ENCODE measurements around the gene RNF31.

DNA sequence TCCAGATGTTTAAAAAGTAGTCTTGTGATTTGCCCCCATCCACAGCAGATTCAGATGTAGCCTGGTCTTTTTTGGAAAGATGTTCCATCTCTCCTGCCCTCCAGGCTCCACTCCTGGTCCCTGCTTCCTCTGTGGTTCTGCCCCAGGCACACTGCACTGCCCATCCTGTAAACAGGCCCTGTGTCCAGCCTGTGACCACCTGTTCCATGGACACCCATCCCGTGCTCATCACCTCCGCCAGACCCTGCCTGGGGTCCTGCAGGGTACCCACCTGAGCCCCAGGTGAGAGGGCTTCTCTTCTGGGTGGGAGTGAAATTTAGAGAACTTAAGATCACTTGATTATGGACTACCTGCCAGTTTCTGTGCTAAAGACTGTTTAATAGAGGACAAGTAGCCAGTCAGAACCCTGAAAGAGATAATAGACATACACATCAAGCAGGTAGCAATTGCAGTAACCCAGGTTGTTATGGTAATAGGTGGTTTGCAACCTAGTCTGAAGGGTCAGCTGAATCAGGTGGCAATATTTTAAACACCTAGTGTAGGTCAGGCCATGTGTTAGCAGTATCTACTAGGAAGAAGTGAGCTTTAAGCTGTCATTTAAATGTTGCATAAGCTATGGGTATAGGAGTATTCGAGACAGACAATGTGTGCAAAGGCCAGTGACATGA, 2.1 kb downstream of the RNF31 start:
- TF ChIP-seq SPI1 (IDR thresholded peaks at IDR 0.05; ENCODE audit: borderline replicate concordance, low read depth) (no peak), POLR2AphosphoS5 (IDR thresholded peaks at IDR 0.05; ENCODE audit: low read depth) (no peak)
- TF ChIP-seq, protein P1, sequence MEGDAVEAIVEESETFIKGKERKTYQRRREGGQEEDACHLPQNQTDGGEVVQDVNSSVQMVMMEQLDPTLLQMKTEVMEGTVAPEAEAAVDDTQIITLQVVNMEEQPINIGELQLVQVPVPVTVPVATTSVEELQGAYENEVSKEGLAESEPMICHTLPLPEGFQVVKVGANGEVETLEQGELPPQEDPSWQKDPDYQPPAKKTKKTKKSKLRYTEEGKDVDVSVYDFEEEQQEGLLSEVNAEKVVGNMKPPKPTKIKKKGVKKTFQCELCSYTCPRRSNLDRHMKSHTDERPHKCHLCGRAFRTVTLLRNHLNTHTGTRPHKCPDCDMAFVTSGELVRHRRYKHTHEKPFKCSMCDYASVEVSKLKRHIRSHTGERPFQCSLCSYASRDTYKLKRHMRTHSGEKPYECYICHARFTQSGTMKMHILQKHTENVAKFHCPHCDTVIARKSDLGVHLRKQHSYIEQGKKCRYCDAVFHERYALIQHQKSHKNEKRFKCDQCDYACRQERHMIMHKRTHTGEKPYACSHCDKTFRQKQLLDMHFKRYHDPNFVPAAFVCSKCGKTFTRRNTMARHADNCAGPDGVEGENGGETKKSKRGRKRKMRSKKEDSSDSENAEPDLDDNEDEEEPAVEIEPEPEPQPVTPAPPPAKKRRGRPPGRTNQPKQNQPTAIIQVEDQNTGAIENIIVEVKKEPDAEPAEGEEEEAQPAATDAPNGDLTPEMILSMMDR (IDR thresholded peaks at IDR 0.05; ENCODE audit: insufficient read depth, low read length), result no peak
- TF ChIP-seq, protein P2, sequence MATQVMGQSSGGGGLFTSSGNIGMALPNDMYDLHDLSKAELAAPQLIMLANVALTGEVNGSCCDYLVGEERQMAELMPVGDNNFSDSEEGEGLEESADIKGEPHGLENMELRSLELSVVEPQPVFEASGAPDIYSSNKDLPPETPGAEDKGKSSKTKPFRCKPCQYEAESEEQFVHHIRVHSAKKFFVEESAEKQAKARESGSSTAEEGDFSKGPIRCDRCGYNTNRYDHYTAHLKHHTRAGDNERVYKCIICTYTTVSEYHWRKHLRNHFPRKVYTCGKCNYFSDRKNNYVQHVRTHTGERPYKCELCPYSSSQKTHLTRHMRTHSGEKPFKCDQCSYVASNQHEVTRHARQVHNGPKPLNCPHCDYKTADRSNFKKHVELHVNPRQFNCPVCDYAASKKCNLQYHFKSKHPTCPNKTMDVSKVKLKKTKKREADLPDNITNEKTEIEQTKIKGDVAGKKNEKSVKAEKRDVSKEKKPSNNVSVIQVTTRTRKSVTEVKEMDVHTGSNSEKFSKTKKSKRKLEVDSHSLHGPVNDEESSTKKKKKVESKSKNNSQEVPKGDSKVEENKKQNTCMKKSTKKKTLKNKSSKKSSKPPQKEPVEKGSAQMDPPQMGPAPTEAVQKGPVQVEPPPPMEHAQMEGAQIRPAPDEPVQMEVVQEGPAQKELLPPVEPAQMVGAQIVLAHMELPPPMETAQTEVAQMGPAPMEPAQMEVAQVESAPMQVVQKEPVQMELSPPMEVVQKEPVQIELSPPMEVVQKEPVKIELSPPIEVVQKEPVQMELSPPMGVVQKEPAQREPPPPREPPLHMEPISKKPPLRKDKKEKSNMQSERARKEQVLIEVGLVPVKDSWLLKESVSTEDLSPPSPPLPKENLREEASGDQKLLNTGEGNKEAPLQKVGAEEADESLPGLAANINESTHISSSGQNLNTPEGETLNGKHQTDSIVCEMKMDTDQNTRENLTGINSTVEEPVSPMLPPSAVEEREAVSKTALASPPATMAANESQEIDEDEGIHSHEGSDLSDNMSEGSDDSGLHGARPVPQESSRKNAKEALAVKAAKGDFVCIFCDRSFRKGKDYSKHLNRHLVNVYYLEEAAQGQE (IDR thresholded peaks at IDR 0.05; ENCODE audit: insufficient replicate concordance, low read depth), result no peak

Measured in HL-60 (cell line).